Neuronal stem cell (in vitro differentiated cells): ENCODE data around the gene SH2D7.

Experiments used
- DNase-seq: peaks from one replicate; pipeline ENCODE4 v3.0.0-alpha.2; 2013; ENCODE audit warnings: low spot score
- H2AFZ ChIP-seq: one replicate; pipeline ENCODE4 v1.6.1; 2013; ENCODE audit warnings: mild to moderate bottlenecking, low read length, inconsistent platforms
- H2AK5ac ChIP-seq: 2 replicates; pipeline ENCODE4 v1.6.1; 2013; ENCODE audit warnings: low read depth, mild to moderate bottlenecking, inconsistent platforms, low read length, moderate library complexity, mixed read lengths
- H2BK120ac ChIP-seq: 2 replicates; pipeline ENCODE4 v1.6.1; 2013; ENCODE audit warnings: low read depth, mild to moderate bottlenecking, inconsistent platforms, low read length, moderate library complexity, mixed read lengths
- H2BK12ac ChIP-seq: one replicate; pipeline ENCODE4 v1.6.1; 2013; ENCODE audit warnings: low read length, inconsistent platforms
- H2BK15ac ChIP-seq: 2 replicates; pipeline ENCODE4 v1.6.1; 2013; ENCODE audit warnings: mild to moderate bottlenecking, low read length, inconsistent platforms, mixed read lengths
- H2BK5ac ChIP-seq: one replicate; pipeline ENCODE4 v1.6.1; 2013; ENCODE audit warnings: inconsistent platforms, mild to moderate bottlenecking, low read length, moderate library complexity
- H3K14ac ChIP-seq: one replicate; pipeline ENCODE4 v1.6.1; 2013; ENCODE audit warnings: low read length, inconsistent platforms
- H3K18ac ChIP-seq: 2 replicates; pipeline ENCODE4 v1.6.1; 2013; ENCODE audit warnings: low read length, inconsistent platforms
- H3K23ac ChIP-seq: 2 replicates; pipeline ENCODE4 v1.6.1; 2013; ENCODE audit warnings: low read depth, mild to moderate bottlenecking, mixed read lengths, low read length, inconsistent platforms; ENCODE audit not compliant: poor library complexity
- H3K27ac ChIP-seq: replicated peaks from 3 replicates; pipeline ENCODE4 v1.5.1; 2013; ENCODE audit warnings: low read length, inconsistent platforms
- H3K27me3 ChIP-seq, 3 experiments: 2 replicates each; pipeline ENCODE4 v1.6.1; 2013; ENCODE audit warnings: low read length in 3 of 3, mild to moderate bottlenecking in 2 of 3, inconsistent platforms in 1 of 3, low read depth in 1 of 3, mixed read lengths in 1 of 3, moderate library complexity in 1 of 3; ENCODE audit not compliant: control insufficient read depth in 3 of 3, insufficient read depth in 3 of 3
- H3K36me3 ChIP-seq, 2 donors: replicated peaks in 1 of 2; 2 replicates each; pipeline ENCODE4 v1.6.1; 2013; ENCODE audit warnings: low read length in 2 of 2; ENCODE audit not compliant: control insufficient read depth in 2 of 2, insufficient read depth in 2 of 2
- H3K4ac ChIP-seq: 2 replicates; pipeline ENCODE4 v1.6.1; 2013; ENCODE audit warnings: inconsistent platforms, mild to moderate bottlenecking, low read length, moderate library complexity
- H3K4me1 ChIP-seq, 2 donors: 1 replicate in 1 of 2; 2 replicates in 1 of 2; pipeline ENCODE4 v1.6.1; 2013; ENCODE audit warnings: low read length in 2 of 2, low read depth in 1 of 2; ENCODE audit not compliant: control insufficient read depth in 2 of 2, insufficient read depth in 1 of 2
- H3K4me2 ChIP-seq: one replicate; pipeline ENCODE4 v1.6.1; 2013; ENCODE audit warnings: mild to moderate bottlenecking, low read length, inconsistent platforms; ENCODE audit not compliant: insufficient read depth, poor library complexity, severe bottlenecking
- H3K4me3 ChIP-seq, 2 donors: 2 replicates each; pipeline ENCODE4 v1.5.1; 2013; ENCODE audit warnings: low read length in 2 of 2, mild to moderate bottlenecking in 2 of 2, inconsistent platforms in 1 of 2, moderate library complexity in 1 of 2
- H3K79me1 ChIP-seq: one replicate; pipeline ENCODE4 v1.6.1; 2013; ENCODE audit warnings: low read depth, mild to moderate bottlenecking, inconsistent platforms, low read length, moderate library complexity
- H3K9ac ChIP-seq: one replicate; pipeline ENCODE4 v1.6.1; 2013; ENCODE audit warnings: mild to moderate bottlenecking, low read depth, low read length, inconsistent platforms; ENCODE audit not compliant: poor library complexity
- H3K9me3 ChIP-seq, 2 donors: replicated peaks in 1 of 2; 2 replicates each; pipeline versions ENCODE3 to v1.6.1; 2013; ENCODE audit warnings: low read length in 2 of 2, mild to moderate bottlenecking in 2 of 2, inconsistent platforms in 1 of 2, low read depth in 1 of 2, mixed read lengths in 1 of 2, moderate library complexity in 1 of 2; ENCODE audit not compliant: control insufficient read depth in 2 of 2, insufficient read depth in 1 of 2
- H4K8ac ChIP-seq: one replicate; pipeline ENCODE4 v1.6.1; 2013; ENCODE audit warnings: low read depth, mild to moderate bottlenecking, inconsistent platforms, low read length, moderate library complexity
- H4K91ac ChIP-seq: one replicate; pipeline ENCODE4 v1.6.1; 2013; ENCODE audit warnings: low read length, low read depth, mild to moderate bottlenecking, inconsistent platforms; ENCODE audit not compliant: poor library complexity
- WGBS, 2 donors: extraction: QIAGEN DNeasy Blood & Tissue Kit; methylation state at CpG; one replicate each; pipeline ENCODE4 v1.1.7; 2013; ENCODE audit warnings: missing lambda C conversion rate in 2 of 2, mixed read lengths in 1 of 2; ENCODE audit not compliant: insufficient read length in 2 of 2, insufficient replicate concordance in 1 of 2; ENCODE audit errors: extremely low coverage in 2 of 2; 5-methylcytosine and 5-hydroxymethylcytosine counted together

The SH2D7 gene

GRCh38 chr15:78069052-78069414 is 23.3 kb upstream of the SH2D7 start:
- no peaks in the 10 kb centered on the region for H3K36me3 ChIP-seq
- no peak overlapping the region for H3K14ac ChIP-seq
- H2AK5ac ChIP-seq, result no peak overlapping the region
- H3K18ac ChIP-seq, result no peak overlapping the region
- no peak overlapping the region for H2AFZ ChIP-seq
- no peak overlapping the region for H3K27ac ChIP-seq
- no peak overlapping the region for H4K8ac ChIP-seq
- no peaks in the 10 kb centered on the region for H3K9me3 ChIP-seq
- no peak overlapping the region for H3K4ac ChIP-seq
- H3K79me1 ChIP-seq, result no peaks in the 10 kb centered on the region
- no peak overlapping the region for H3K23ac ChIP-seq
- no peak overlapping the region for H2BK15ac ChIP-seq
- no peak overlapping the region for H3K4me3 ChIP-seq
- no peak overlapping the region for H2BK120ac ChIP-seq
- no peak overlapping the region for H2BK12ac ChIP-seq
- no peak overlapping the region for H2BK5ac ChIP-seq
- H3K9ac ChIP-seq, result no peak overlapping the region
- H4K91ac ChIP-seq, result no peak overlapping the region
- no peak for DNase-seq
- H3K4me1 ChIP-seq, result peaks cover 6 to 17% of the 10 kb centered on the region in 2 donors
- no peak overlapping the region for H3K4me2 ChIP-seq
- H3K27me3 ChIP-seq, result no peaks in the 10 kb centered on the region
- WGBS, 2 donors, result no CpG with 5 or more reads among the region's 7 CpGs

GRCh38 chr15:78069462-78070029 is 22.8 kb upstream of the SH2D7 start:
- Histone ChIP-seq H3K23ac (no peak overlapping the region), H3K27me3 (no peaks in the 10 kb centered on the region), H3K4me1 (peaks cover 6 to 17% of the 10 kb centered on the region in 2 donors), H4K8ac (no peak overlapping the region), H3K9me3 (no peaks in the 10 kb centered on the region), H2AFZ (no peak overlapping the region), H2BK15ac (no peak overlapping the region), H3K36me3 (no peaks in the 10 kb centered on the region), H3K14ac (no peak overlapping the region), H2BK120ac (no peak overlapping the region), H2BK12ac (no peak overlapping the region), H3K9ac (no peak overlapping the region), H3K18ac (no peak overlapping the region), H2AK5ac (no peak overlapping the region), H4K91ac (no peak overlapping the region), H3K27ac (no peak overlapping the region), H2BK5ac (no peak overlapping the region), H3K4ac (no peak overlapping the region), H3K4me2 (no peak overlapping the region), H3K4me3 (no peak overlapping the region), H3K79me1 (no peaks in the 10 kb centered on the region)
- DNase-seq, result no peak
- WGBS, 2 donors, result 100% methylated on average over 1 of the region's 5 CpGs; no CpG with 5 or more reads in 1 of the 2 donors

GRCh38 chr15:78070049-78070700 is 22.2 kb upstream of the SH2D7 start:
- Histone ChIP-seq H4K8ac (no peak overlapping the region), H3K9ac (no peak overlapping the region), H2BK120ac (no peak overlapping the region), H3K79me1 (no peaks in the 10 kb centered on the region), H3K36me3 (no peaks in the 10 kb centered on the region), H3K4me1 (peaks cover 6 to 14% of the 10 kb centered on the region in 2 donors), H2BK15ac (no peak overlapping the region), H3K23ac (no peak overlapping the region), H3K4me2 (no peak overlapping the region), H2BK12ac (no peak overlapping the region), H3K27me3 (no peaks in the 10 kb centered on the region), H3K9me3 (no peaks in the 10 kb centered on the region), H3K14ac (no peak overlapping the region), H4K91ac (no peak overlapping the region), H2BK5ac (no peak overlapping the region), H3K27ac (no peak overlapping the region), H2AK5ac (no peak overlapping the region), H3K4ac (no peak overlapping the region), H2AFZ (no peak overlapping the region), H3K18ac (no peak overlapping the region), H3K4me3 (no peak overlapping the region)
- no CpG with 5 or more reads among the region's 4 CpGs for WGBS, 2 donors
- no peak for DNase-seq

GRCh38 chr15:78071383-78071782 is 21.0 kb upstream of the SH2D7 start:
- no peak overlapping the region for H2BK15ac ChIP-seq
- no peak overlapping the region for H3K27ac ChIP-seq
- H3K9me3 ChIP-seq, result no peaks in the 10 kb centered on the region
- H3K23ac ChIP-seq, result no peak overlapping the region
- H3K4ac ChIP-seq, result no peak overlapping the region
- no peak overlapping the region for H3K14ac ChIP-seq
- H3K79me1 ChIP-seq, result no peaks in the 10 kb centered on the region
- H3K4me1 ChIP-seq, result peaks cover 13 to 17% of the 10 kb centered on the region in 2 donors
- H2AFZ ChIP-seq, result no peak overlapping the region
- WGBS, 2 donors, result no CpG with 5 or more reads among the region's 2 CpGs
- no peaks in the 10 kb centered on the region for H3K36me3 ChIP-seq
- no peak overlapping the region for H3K18ac ChIP-seq
- H3K27me3 ChIP-seq, result no peaks in the 10 kb centered on the region
- no peak overlapping the region for H4K91ac ChIP-seq
- DNase-seq, result no peak
- no peak overlapping the region for H4K8ac ChIP-seq
- H2BK120ac ChIP-seq, result no peak overlapping the region
- H3K4me2 ChIP-seq, result no peak overlapping the region
- no peak overlapping the region for H2AK5ac ChIP-seq
- H2BK12ac ChIP-seq, result no peak overlapping the region
- no peak overlapping the region for H3K9ac ChIP-seq
- H2BK5ac ChIP-seq, result no peak overlapping the region
- H3K4me3 ChIP-seq, result no peak overlapping the region
